Amniotic epithelial cell (primary cell): Measurements from ENCODE around the gene SHB.

Source experiments
- DNase-seq: peaks from one replicate; pipeline ENCODE4 v3.0.0-alpha.2; 2010; ENCODE audit warnings: low read depth

Gene SHB

DNA sequence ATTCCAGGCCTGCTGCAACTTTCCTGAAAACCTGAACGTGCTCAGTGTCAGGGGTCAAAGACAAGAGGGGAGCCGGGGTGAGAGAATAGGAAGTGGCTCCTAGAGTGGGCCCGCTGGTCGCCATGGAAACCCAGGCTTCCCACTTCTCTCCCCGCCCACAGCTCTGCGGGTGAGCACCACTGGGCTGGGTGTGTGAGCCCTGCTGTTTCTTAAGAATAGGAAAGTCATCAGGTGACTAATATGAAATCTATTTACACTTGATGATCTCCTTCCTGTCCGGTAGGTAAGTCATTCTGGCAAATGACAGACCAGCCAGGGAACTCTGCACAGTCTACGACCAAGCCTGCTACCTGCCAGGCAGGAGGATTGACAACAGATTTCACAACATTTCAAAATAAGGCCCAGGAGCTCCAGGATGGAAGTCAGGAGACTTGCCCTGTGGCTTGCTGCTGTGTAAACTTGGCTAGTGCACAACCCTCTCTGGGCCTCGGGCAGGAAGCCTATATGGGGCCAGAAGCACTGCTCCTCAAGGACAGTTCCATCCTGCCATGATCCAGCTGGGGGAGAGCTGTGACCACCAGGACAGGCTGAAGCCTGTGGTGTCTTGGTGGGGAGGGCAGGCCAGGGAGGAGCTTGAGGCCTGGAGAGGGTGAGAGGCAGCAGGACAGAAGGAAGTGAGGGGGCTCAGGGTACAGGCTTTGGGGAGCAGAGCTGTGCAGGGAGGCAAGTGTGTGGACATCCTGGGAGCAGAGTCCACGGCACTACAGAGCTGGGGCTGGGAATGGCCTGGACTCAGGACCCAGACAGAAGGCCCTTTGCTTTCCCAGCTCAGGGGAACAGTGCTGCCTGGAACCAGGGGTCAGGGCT lies 60.6 kb downstream of the SHB start:
- DNase-seq, result peak; percentile 88

DNA sequence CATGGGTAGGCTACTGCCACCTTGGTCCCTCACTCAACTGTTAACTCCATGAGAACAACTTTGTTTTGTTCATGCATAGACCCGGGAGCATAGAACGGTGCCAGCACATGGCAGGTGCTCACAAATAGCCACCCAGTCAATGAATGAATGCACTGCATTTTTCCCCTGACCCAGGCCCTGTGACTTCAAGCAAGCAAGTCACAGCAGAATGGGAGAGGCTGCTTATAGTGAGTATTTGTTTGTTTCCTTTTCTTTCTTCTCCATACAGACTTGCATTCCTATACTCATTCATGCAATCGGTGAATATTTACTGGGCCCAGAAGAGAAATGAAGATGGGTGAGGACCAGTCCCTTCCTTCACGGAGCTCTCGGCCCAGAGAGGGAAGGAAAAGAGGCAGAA lies 62.0 kb downstream of the SHB start:
- DNase-seq, result no peak

DNA sequence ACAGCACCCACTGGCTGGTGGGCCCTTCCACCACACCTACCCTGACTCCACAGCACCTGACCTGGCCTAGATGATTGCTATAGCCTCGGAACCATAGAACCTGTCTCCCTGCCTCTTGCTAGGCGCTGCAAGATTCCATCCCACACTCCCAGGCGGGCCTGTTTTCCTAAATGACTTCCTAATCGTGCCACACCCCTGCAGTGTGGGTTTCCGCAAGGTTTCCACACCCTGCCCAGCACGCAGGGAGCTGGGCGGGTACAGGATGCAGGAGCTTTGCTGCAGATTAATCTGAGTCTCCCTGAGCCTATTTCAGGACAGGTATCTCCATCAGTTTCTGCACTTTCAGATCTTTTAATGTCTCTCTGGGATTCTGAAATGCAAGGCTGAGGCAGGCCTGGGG lies 62.9 kb downstream of the SHB start:
- DNase-seq, result no peak

- no peak for DNase-seq
Observed at GRCh38 chr9:38004809-38005560, 64.0 kb downstream of the SHB start.

DNA sequence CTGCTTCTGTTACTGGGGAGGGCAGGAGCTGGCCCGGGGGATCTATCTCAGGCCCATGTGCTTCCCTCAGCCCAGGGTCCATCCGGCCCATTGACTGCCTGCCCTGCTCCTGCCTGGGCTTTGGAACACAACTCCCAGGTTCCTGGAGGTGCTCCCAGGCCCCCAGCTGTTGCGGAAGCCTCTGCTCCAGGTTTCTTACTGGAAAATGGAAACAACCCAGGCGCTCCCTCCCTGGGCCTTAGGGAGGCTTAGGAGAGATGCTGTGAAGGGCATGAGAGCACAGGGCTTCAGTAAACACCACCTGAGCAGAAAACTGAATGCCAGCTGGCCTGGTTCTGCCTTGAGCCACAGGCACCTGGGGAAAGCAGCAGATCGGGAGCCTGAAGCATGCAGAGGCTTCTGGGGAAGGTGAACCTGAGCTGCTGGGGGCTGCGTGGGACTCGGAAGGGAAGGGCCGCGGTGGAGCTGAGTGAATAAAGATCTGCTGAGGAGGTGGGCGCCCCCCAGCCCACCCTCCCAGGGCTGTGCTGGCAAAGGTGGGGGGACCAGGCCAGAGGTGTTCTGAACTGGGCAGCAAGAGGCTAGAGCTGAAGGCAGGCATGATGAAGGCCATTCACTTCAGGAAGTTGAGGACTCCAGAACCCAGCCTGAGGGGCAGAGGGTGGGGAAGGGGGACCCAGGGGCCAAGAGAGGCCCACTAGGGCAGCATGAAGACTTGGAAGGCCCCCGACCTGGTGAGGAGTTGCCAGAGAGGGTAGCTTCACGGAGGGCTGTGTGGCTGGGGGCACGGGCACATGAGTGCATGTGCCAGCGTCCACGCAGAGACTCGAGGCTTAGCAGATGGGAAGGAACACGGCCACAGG lies 64.8 kb downstream of the SHB start:
- DNase-seq, result no peak

DNA sequence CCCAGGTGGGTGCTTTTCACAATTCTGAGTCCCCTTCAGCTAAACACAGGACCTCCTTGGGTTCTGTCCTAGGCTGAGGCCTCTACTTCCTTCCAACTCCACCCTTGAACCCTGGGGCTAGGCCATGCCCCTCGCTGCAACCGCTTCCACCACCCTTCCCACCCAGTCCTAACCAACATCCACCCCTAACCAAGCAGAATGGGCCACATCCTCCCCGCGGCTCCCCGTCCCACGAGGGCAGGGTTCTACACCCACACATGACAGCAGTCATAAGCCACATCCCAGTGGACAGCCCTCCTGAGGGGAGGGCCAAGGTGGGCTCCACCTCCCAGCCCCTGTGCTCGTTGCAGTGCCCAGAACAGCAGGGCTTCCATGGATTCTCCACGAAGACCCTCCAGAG lies 65.8 kb downstream of the SHB start:
- no peak for DNase-seq

GRCh38 chr9:38001430-38001829 lies 67.6 kb downstream of the SHB start:
- no peak for DNase-seq

GRCh38 chr9:38000735-38001134 lies 68.3 kb downstream of the SHB start:
- no peak for DNase-seq

- DNase-seq, result no peak
Observed at GRCh38 chr9:38000332-38000731, 68.7 kb downstream of the SHB start.

- peak; percentile 64 for DNase-seq
Observed at GRCh38 chr9:37999588-38000189, 69.3 kb downstream of the SHB start.

- DNase-seq, result no peak
Observed at GRCh38 chr9:37998881-37999587, 70.0 kb downstream of the SHB start.

- peak; percentile 45 for DNase-seq
Observed at GRCh38 chr9:37997636-37998374, 71.2 kb downstream of the SHB start.

DNA sequence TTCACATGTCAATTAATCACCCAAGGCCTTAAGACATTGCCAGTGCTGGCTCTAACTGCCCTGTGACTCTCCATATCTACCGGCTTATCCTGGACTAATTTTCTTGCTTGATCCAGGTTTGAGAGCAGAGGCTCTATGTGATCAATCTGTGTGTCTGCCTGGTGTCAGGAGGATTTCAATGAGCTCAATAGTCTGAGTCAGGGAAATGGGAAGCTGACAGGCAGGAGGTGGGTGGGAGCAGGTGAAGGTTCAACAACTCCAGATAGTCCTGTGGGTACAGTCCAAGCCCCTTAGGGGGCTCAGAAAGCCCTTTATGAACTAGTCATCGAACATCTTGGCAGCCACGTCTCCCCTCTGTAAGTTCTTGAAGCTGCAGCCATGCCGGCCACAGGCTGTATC lies 72.2 kb downstream of the SHB start:
- no peak for DNase-seq

GRCh38 chr9:37995961-37996818 lies 72.8 kb downstream of the SHB start:
- DNase-seq, result no peak

GRCh38 chr9:37995348-37995737 lies 73.7 kb downstream of the SHB start:
- no peak for DNase-seq

DNA sequence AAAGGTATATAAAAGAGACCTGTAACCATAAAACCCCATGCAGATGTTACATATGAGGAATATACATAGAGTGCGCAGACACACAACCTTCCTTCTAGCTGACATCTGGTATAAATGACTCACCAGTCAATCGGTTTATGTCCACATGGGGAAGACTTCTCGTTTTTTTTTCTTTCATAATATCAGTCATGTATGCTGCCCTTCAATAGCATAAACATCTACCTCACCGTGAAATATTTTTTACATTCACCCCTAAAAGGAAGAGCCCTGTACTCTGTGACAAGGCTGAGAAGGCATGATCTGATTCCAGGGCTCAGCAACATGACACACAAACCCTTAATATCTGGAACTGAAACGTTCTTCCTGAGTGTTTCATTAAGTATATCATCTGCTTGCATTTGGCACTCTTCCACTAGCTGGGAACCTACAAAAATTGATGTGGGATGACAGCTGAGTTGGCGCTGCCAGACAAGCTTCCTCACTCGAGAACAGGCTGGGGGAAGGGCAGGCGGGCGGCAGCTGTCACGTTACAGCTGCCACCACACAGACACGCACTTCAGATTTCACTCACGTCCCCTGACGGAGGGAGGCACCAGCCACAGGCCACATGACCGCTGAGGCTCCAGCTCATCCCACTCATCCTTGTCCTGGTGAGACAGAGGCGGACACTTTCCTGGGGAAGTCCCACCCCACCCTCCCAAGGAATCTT lies 74.2 kb downstream of the SHB start:
- DNase-seq, result peak; percentile 67

GRCh38 chr9:37992924-37993349 lies 76.1 kb downstream of the SHB start:
- no peak for DNase-seq

GRCh38 chr9:37990404-37991015 lies 78.5 kb downstream of the SHB start:
- no peak for DNase-seq

DNA sequence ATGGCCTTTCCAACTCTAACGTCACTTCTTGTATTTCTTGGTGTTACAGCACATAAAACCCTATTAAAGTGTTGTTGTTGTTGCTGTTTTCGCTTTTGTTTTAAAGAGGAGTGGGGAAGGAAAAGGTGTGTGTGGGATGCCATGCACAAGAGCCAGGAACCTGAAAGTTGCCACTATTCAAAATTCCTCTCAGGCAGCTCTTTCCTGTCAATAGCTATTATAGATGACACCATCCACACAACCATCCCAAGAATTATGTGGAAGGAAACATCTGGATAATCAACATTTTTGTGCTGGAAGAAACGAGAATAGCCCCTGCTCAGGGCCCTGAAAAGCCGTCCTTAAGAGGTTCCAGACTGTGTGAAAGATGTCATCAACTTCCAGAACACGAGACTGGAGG lies 79.3 kb downstream of the SHB start:
- no peak for DNase-seq
